Stimulated activated naive CD8-positive, alpha-beta T cell treated with anti-CD3 and anti-CD28 coated beads, Interleukin-15, Interleukin-2, amounts not matched to agents 100 ng/mL and 50 ng/mL, for 24 hours (primary cell): Measurements from ENCODE around the gene ANKH.
A peak's percentile ranks its signal among the peaks of the same experiment; 100 is the strongest.
"Not testable (repeated sequence)": the region's sequence is repeated elsewhere in the genome, so short reads cannot be mapped to it uniquely, and the experiment has no call there.

Experiments used
- H3K27ac Mint-ChIP-seq: one replicate; pipeline ENCODE4 v1.8.0; 2021; ENCODE audit warnings: mild to moderate bottlenecking, mixed read lengths
- H3K27me3 Mint-ChIP-seq: one replicate; pipeline ENCODE4 v1.8.0; 2021; ENCODE audit warnings: mixed read lengths
- H3K36me3 Mint-ChIP-seq: one replicate; pipeline ENCODE4 v1.8.0; 2021; ENCODE audit warnings: low read depth, mixed read lengths
- H3K4me1 Mint-ChIP-seq: one replicate; pipeline ENCODE4 v1.8.0; 2021; ENCODE audit warnings: low read depth, mixed read lengths
- H3K4me3 Mint-ChIP-seq: one replicate; pipeline ENCODE4 v1.8.0; 2021; ENCODE audit warnings: mild to moderate bottlenecking, mixed read lengths
- H3K9me3 Mint-ChIP-seq: one replicate; pipeline ENCODE4 v1.8.0; 2021; ENCODE audit warnings: mixed read lengths

Gene ANKH

GRCh38 chr5:14852779-14853178 lies 18.8 kb downstream of the ANKH start:
- Mint-ChIP-seq H3K4me3 (no peak overlapping the region), H3K36me3 (peaks cover 9% of the 10 kb centered on the region), H3K9me3 (no peaks in the 10 kb centered on the region), H3K27me3 (no peaks in the 10 kb centered on the region), H3K4me1 (peaks cover 11% of the 10 kb centered on the region), H3K27ac (no peak overlapping the region)

- no peaks in the 10 kb centered on the region for H3K9me3 Mint-ChIP-seq
- no peak overlapping the region for H3K27ac Mint-ChIP-seq
- H3K4me1 Mint-ChIP-seq = peaks cover 11% of the 10 kb centered on the region
These were observed 19.5 kb downstream of the ANKH start for GRCh38 chr5:14851999-14852526.

GRCh38 chr5:14851597-14851996 lies 20.0 kb downstream of the ANKH start:
- Mint-ChIP-seq H3K9me3 (no peaks in the 10 kb centered on the region), H3K36me3 (peaks cover 16% of the 10 kb centered on the region), H3K4me3 (no peak overlapping the region), H3K27ac (no peak overlapping the region), H3K27me3 (no peaks in the 10 kb centered on the region), H3K4me1 (peaks cover 9% of the 10 kb centered on the region)

More at GRCh38 chr5:14851999-14852526, 19.5 kb downstream of the ANKH start:
- H3K27me3 Mint-ChIP-seq = no peaks in the 10 kb centered on the region
- H3K36me3 Mint-ChIP-seq = peaks cover 13% of the 10 kb centered on the region
- H3K4me3 Mint-ChIP-seq = no peak overlapping the region

GRCh38 chr5:14851050-14851419 lies 20.5 kb downstream of the ANKH start:
- H3K27ac Mint-ChIP-seq = peak overlapping the region; percentile 53

GRCh38 chr5:14850419-14851049 lies 21.0 kb downstream of the ANKH start:
- Mint-ChIP-seq H3K36me3 (peaks cover 22% of the 10 kb centered on the region), H3K4me3 (no peak overlapping the region), H3K9me3 (no peaks in the 10 kb centered on the region), H3K27ac (peak overlapping the region; percentile 53), H3K27me3 (no peaks in the 10 kb centered on the region), H3K4me1 (peaks cover 8% of the 10 kb centered on the region)

More at GRCh38 chr5:14851050-14851419, 20.5 kb downstream of the ANKH start:
- no peaks in the 10 kb centered on the region for H3K9me3 Mint-ChIP-seq
- peaks cover 21% of the 10 kb centered on the region for H3K36me3 Mint-ChIP-seq
- H3K4me1 Mint-ChIP-seq = peaks cover 8% of the 10 kb centered on the region
- no peaks in the 10 kb centered on the region for H3K27me3 Mint-ChIP-seq
- H3K4me3 Mint-ChIP-seq = no peak overlapping the region

GRCh38 chr5:14849516-14850294 lies 21.9 kb downstream of the ANKH start:
- Mint-ChIP-seq H3K9me3 (no peaks in the 10 kb centered on the region), H3K4me1 (peaks cover 1% of the 10 kb centered on the region), H3K27ac (no peak overlapping the region), H3K36me3 (peaks cover 26% of the 10 kb centered on the region), H3K4me3 (no peak overlapping the region), H3K27me3 (no peaks in the 10 kb centered on the region)

GRCh38 chr5:14848942-14849341 lies 22.6 kb downstream of the ANKH start:
- H3K27ac Mint-ChIP-seq = peak overlapping the region; percentile 12

GRCh38 chr5:14848385-14848784 lies 23.2 kb downstream of the ANKH start:
- Mint-ChIP-seq H3K36me3 (peaks cover 27% of the 10 kb centered on the region), H3K4me1 (no peaks in the 10 kb centered on the region), H3K27ac (no peak overlapping the region)

More at GRCh38 chr5:14848942-14849341, 22.6 kb downstream of the ANKH start:
- peaks cover 27% of the 10 kb centered on the region for H3K36me3 Mint-ChIP-seq
- not testable (repeated sequence) for H3K4me3 Mint-ChIP-seq, H3K27me3 Mint-ChIP-seq, H3K4me1 Mint-ChIP-seq, H3K9me3 Mint-ChIP-seq

GRCh38 chr5:14847471-14847870 lies 24.1 kb downstream of the ANKH start:
- Mint-ChIP-seq H3K4me3 (no peak overlapping the region), H3K27ac (no peak overlapping the region)

More at GRCh38 chr5:14848385-14848784, 23.2 kb downstream of the ANKH start:
- Mint-ChIP-seq H3K4me3 (no peak overlapping the region), H3K9me3 (no peaks in the 10 kb centered on the region), H3K27me3 (no peaks in the 10 kb centered on the region)

GRCh38 chr5:14842117-14842516 lies 29.5 kb downstream of the ANKH start:
- H3K27ac Mint-ChIP-seq = no peak overlapping the region
- H3K27me3 Mint-ChIP-seq = no peaks in the 10 kb centered on the region
- peaks cover 9% of the 10 kb centered on the region for H3K4me1 Mint-ChIP-seq
- no peak overlapping the region for H3K4me3 Mint-ChIP-seq
- H3K9me3 Mint-ChIP-seq = no peaks in the 10 kb centered on the region
- H3K36me3 Mint-ChIP-seq = peaks cover 43% of the 10 kb centered on the region

More at GRCh38 chr5:14847471-14847870, 24.1 kb downstream of the ANKH start:
- Mint-ChIP-seq H3K9me3 (no peaks in the 10 kb centered on the region), H3K36me3 (peaks cover 27% of the 10 kb centered on the region), H3K4me1 (no peaks in the 10 kb centered on the region), H3K27me3 (no peaks in the 10 kb centered on the region)

GRCh38 chr5:14840624-14841023 lies 31.0 kb downstream of the ANKH start:
- Mint-ChIP-seq H3K4me3 (no peak overlapping the region), H3K9me3 (no peaks in the 10 kb centered on the region), H3K27me3 (no peaks in the 10 kb centered on the region), H3K27ac (no peak overlapping the region), H3K4me1 (peaks cover 15% of the 10 kb centered on the region), H3K36me3 (peaks cover 34% of the 10 kb centered on the region)

- Mint-ChIP-seq H3K4me3 (no peak overlapping the region), H3K27me3 (no peaks in the 10 kb centered on the region), H3K9me3 (no peaks in the 10 kb centered on the region), H3K4me1 (peaks cover 24% of the 10 kb centered on the region), H3K36me3 (peaks cover 29% of the 10 kb centered on the region), H3K27ac (no peak overlapping the region)
These were observed 32.9 kb downstream of the ANKH start for GRCh38 chr5:14838396-14839319.

- H3K27ac Mint-ChIP-seq, H3K9me3 Mint-ChIP-seq: not testable (repeated sequence)
These were observed 34.0 kb downstream of the ANKH start for GRCh38 chr5:14837423-14838122.

More at GRCh38 chr5:14837423-14838122, 34.0 kb downstream of the ANKH start:
- not testable (repeated sequence) for H3K4me3 Mint-ChIP-seq, H3K27me3 Mint-ChIP-seq
- Mint-ChIP-seq H3K4me1 (peaks cover 24% of the 10 kb centered on the region), H3K36me3 (peaks cover 29% of the 10 kb centered on the region)
